Body of pancreas (tissue), 4 donors: ENCODE measurements around the gene FBRSL1. TPM values are rescaled to one million over a fixed set of nuclear protein-coding genes. Genes with fewer than 3 reads are reported as not detected.

ENCODE experiments used
- ATAC-seq: fragments of 150-250 bp; one replicate; pipeline ENCODE4 v1.9.1; 2016
- DNase-seq, 4 donors: peaks; one replicate each; pipeline ENCODE4 v3.0.0-alpha.2; 2019
- H3K27ac ChIP-seq, 4 donors: fragments of 200-600 bp; sonication (generic); 1 replicate in 3 of 4; 2 replicates in 1 of 4; pipeline versions ENCODE4 v1.5.1 to v1.6.1; 2016 to 2019; ENCODE audit warnings: mild to moderate bottlenecking in 1 of 4, mixed read lengths in 1 of 4, moderate library complexity in 1 of 4
- H3K27me3 ChIP-seq, 2 donors: fragments of 200-600 bp; sonication (generic); one replicate each; pipeline ENCODE4 v1.6.0; 2016; ENCODE audit warnings: mild to moderate bottlenecking in 1 of 2
- H3K36me3 ChIP-seq, 2 donors: fragments of 200-600 bp; sonication (generic); replicated peaks in 1 of 2; 2 replicates each; pipeline ENCODE4 v1.5.1; 2016; ENCODE audit warnings: low read depth in 2 of 2; ENCODE audit not compliant: insufficient read depth in 1 of 2
- H3K4me1 ChIP-seq: fragments of 200-600 bp; sonication (generic); one replicate; pipeline ENCODE4 v1.6.0; 2016
- H3K4me3 ChIP-seq, 2 donors: fragments of 200-600 bp; sonication (generic); 1 replicate in 1 of 2; 2 replicates in 1 of 2; pipeline ENCODE4 v1.5.1; 2016 to 2019
- H3K9me3 ChIP-seq, 3 donors: fragments of 200-600 bp; sonication (generic); 1 replicate in 2 of 3; 2 replicates in 1 of 3; pipeline ENCODE4 v1.5.1; 2016
- POLR2A ChIP-seq, 3 donors: fragments of 450-650 bp; IDR thresholded peaks; one replicate each; pipeline ENCODE4 v1.6.1; 2016; ENCODE audit warnings: antibody characterized with exemption in 3 of 3, mild to moderate bottlenecking in 2 of 3
- WGBS, 2 donors: methylation state at CpG; one replicate each; pipeline ENCODE4 v1.1.5; 2017; 5-methylcytosine and 5-hydroxymethylcytosine counted together
- intact Hi-C: fragments of 100-400 bp; cut with DNase I; formaldehyde crosslinking; loops from one replicate; pipeline ENCODE4 v1.15.1; 2023
- total RNA-seq, 2 donors: library from RNA; depleted of rRNA; stranded (reverse); fragments of >200 nt; gene quantifications; one replicate each; pipeline ENCODE4 v1.1.0, GENCODE V29; 2016
- TF ChIP-seq, protein P1 (sequence below), 7 experiments: fragments of 450-650 bp in 4 of 7; fragments of 200-600 bp in 3 of 7; sonication (generic) in 3 of 7; IDR thresholded peaks; one replicate each; pipeline ENCODE4 v1.5.1; 2016 to 2019; ENCODE audit warnings: antibody characterized with exemption in 7 of 7

FBRSL1 gene
- total RNA-seq, 2 donors from 2014 or later: 29.8 to 50.1 TPM

DNA sequence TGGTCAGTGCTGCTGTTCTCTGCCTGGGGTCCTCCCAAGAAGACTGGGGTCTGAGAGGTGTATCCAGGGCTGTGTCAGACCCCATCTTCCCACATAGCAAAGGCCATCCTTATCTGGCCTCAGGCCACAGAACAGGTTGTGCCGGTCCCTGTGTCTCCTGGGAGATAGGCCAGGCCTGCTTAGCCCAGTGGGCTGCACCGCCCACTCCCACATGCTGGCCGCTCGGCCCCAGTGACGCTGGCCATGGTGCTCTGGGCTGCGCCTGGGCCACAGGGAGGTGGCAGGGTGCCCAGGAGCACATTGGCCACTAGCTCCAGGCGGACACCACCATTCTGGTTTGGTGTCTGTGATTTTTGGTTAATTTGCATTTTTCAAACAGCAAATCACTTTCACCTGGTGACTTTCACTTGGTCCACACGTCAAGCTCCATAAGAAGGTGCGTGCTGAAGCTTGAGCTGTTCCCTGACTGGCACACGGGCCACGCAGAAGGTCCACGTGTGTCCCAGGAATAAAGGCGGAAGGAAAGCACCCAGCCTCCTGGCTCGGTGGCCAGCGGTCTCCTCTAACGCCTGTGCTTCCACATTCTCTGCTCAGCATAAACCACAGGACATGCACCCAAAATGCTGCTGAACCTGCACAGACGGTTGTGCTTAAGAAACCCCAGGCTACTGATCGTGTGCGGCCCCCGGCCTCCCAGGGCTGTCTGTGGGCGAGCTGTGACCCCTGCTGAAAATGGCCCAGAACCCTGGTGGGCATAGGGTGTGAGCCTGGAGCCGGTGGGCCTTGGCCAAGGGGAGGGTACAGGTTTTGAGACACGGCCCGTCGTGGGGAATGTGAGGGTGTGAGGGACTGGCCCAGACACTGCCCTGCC, 4.6 kb downstream of the FBRSL1 start:
- intact Hi-C loops: no loop called here
- peak overlapping the region; percentile 61 to 90 (median 73) for H3K27ac ChIP-seq

GRCh38 chr12:132495165-132495544, 5.2 kb downstream of the FBRSL1 start:
- H3K27ac ChIP-seq: peak overlapping the region; percentile 61 to 90 (median 73)
- no peak for ATAC-seq
- WGBS, 2 donors: 39% methylated on average over 9 of the region's 9 CpGs; no CpG with 5 or more reads in 1 of the 2 donors
- no peak for TF ChIP-seq POLR2A (IDR thresholded peaks at IDR 0.05)
- TF ChIP-seq, protein P1, sequence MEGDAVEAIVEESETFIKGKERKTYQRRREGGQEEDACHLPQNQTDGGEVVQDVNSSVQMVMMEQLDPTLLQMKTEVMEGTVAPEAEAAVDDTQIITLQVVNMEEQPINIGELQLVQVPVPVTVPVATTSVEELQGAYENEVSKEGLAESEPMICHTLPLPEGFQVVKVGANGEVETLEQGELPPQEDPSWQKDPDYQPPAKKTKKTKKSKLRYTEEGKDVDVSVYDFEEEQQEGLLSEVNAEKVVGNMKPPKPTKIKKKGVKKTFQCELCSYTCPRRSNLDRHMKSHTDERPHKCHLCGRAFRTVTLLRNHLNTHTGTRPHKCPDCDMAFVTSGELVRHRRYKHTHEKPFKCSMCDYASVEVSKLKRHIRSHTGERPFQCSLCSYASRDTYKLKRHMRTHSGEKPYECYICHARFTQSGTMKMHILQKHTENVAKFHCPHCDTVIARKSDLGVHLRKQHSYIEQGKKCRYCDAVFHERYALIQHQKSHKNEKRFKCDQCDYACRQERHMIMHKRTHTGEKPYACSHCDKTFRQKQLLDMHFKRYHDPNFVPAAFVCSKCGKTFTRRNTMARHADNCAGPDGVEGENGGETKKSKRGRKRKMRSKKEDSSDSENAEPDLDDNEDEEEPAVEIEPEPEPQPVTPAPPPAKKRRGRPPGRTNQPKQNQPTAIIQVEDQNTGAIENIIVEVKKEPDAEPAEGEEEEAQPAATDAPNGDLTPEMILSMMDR (IDR thresholded peaks at IDR 0.05): no peak
- H3K9me3 ChIP-seq: no peaks in the 10 kb centered on the region
- H3K4me1 ChIP-seq: peaks cover 89% of the 10 kb centered on the region
- H3K36me3 ChIP-seq: no peaks in the 10 kb centered on the region
- intact Hi-C loops: no loop called here
- H3K27me3 ChIP-seq: no peaks in the 10 kb centered on the region
- H3K4me3 ChIP-seq: no peak overlapping the region
- no peak for DNase-seq

More for the DNA sequence above, 4.6 kb downstream of the FBRSL1 start:
- no peaks in the 10 kb centered on the region for H3K9me3 ChIP-seq
- TF ChIP-seq, protein P1 (IDR thresholded peaks at IDR 0.05): peak in 1 of 7 experiments; percentile 7
- peak in 1 of 3 donors; percentile 36 for TF ChIP-seq POLR2A (IDR thresholded peaks at IDR 0.05)
- 33 to 38% methylated on average over 7 to 25 of the region's 25 CpGs for WGBS, 2 donors
- H3K27me3 ChIP-seq: no peaks in the 10 kb centered on the region
- no peaks in the 10 kb centered on the region for H3K36me3 ChIP-seq
- H3K4me3 ChIP-seq: no peak overlapping the region
- peaks cover 83% of the 10 kb centered on the region for H3K4me1 ChIP-seq
- DNase-seq: peak; percentile 69 to 84 (median 82)
- ATAC-seq: peak; percentile 25

GRCh38 chr12:132495629-132496357, 5.8 kb downstream of the FBRSL1 start:
- ATAC-seq (no peak), DNase-seq (peak in 2 of 4 donors; percentile 55 to 59)
- intact Hi-C loops: no loop called here
- Histone ChIP-seq H3K36me3 (no peaks in the 10 kb centered on the region), H3K9me3 (no peaks in the 10 kb centered on the region), H3K4me1 (peaks cover 95% of the 10 kb centered on the region), H3K27me3 (no peaks in the 10 kb centered on the region), H3K27ac (peak overlapping the region; percentile 61 to 90 (median 73)), H3K4me3 (no peak overlapping the region)
- WGBS, 2 donors: 42 to 51% methylated on average over 14 to 27 of the region's 31 CpGs
- TF ChIP-seq, protein P1 (IDR thresholded peaks at IDR 0.05): no peak
- no peak for TF ChIP-seq POLR2A (IDR thresholded peaks at IDR 0.05)

DNA sequence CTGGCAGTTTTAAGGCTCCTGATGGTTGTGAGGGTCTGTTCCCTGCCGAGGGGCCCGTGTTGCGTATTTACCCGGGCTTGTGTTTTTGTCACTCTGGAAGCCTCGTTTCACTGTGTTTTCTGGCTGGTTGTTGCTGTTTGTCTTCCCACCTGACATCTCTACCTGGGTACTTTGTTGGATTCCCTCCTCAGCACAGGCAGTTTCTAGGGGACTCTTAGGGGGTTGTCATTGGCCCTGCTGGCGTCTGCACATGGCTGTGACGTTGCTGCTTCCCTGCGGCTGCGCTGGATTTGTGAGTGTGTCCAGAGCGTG, 6.4 kb downstream of the FBRSL1 start:
- no peak for ATAC-seq
- DNase-seq: no peak
- WGBS, 2 donors: 83 to 90% methylated on average over 10 of the region's 10 CpGs
- H3K27me3 ChIP-seq: no peaks in the 10 kb centered on the region
- intact Hi-C loops: no loop called here
- no peaks in the 10 kb centered on the region for H3K9me3 ChIP-seq
- no peak for TF ChIP-seq POLR2A (IDR thresholded peaks at IDR 0.05)
- TF ChIP-seq, protein P1 (IDR thresholded peaks at IDR 0.05): no peak
- H3K27ac ChIP-seq: peak overlapping the region in 2 of 4 donors; percentile 77 to 90
- no peaks in the 10 kb centered on the region for H3K36me3 ChIP-seq
- no peak overlapping the region for H3K4me3 ChIP-seq
- peaks cover 100% of the 10 kb centered on the region for H3K4me1 ChIP-seq
